Measurements from ENCODE around the gene CNOT6.
A peak's percentile ranks its signal among the peaks of the same experiment; 100 is the strongest.
"Not testable (repeated sequence)": the region's sequence is repeated elsewhere in the genome, so short reads cannot be mapped to it uniquely, and the experiment has no call there.

The CNOT6 gene

GRCh38 chr5:180494060-180494509 lies at the start of gene CNOT6:
Gene CNOT6 (plus strand): TSS chr5:180494379. CDS start chr5:180529277, 34,898 bp downstream.
- TF ChIP-seq CTCF (IDR thresholded peaks at IDR 0.05): peak; percentile 10
- Histone ChIP-seq H3K9me3 (no peaks in the 10 kb centered on the region), H3K36me3 (peaks cover 4% of the 10 kb centered on the region), H3K4me3 (ENCODE audit: low read depth in 1 of 2, low read length in 1 of 2) (peak within 1 kb of the TSS; percentile 85 to 87), H3K27ac (peak within 1 kb of the TSS; percentile 92), H3K27me3 (no peaks in the 10 kb centered on the region), H3K4me1 (ENCODE audit: control insufficient read depth in 1 of 2, insufficient read depth in 1 of 2, low read depth in 1 of 2, low read length in 1 of 2) (peaks cover 20 to 22% of the 10 kb centered on the region in 2 experiments)

- H3K4me3 ChIP-seq (ENCODE audit: low read depth in 1 of 2, low read length in 1 of 2): no peak overlapping the region
- H3K4me1 ChIP-seq (ENCODE audit: control insufficient read depth in 1 of 2, insufficient read depth in 1 of 2, low read depth in 1 of 2, low read length in 1 of 2): no peaks in the 10 kb centered on the region
- H3K9me3 ChIP-seq: no peaks in the 10 kb centered on the region
- peaks cover 38% of the 10 kb centered on the region for H3K27me3 ChIP-seq
- H3K27ac ChIP-seq: no peak overlapping the region
- TF ChIP-seq CTCF (IDR thresholded peaks at IDR 0.05): no peak
- H3K36me3 ChIP-seq: no peaks in the 10 kb centered on the region
These were observed 39.4 kb upstream of the CNOT6 start for GRCh38 chr5:180454752-180455151.

- Histone ChIP-seq H3K36me3 (no peaks in the 10 kb centered on the region), H3K9me3 (no peaks in the 10 kb centered on the region), H3K27ac (no peak overlapping the region), H3K27me3 (peaks cover 30% of the 10 kb centered on the region), H3K4me3 (ENCODE audit: low read depth in 1 of 2, low read length in 1 of 2) (no peak overlapping the region), H3K4me1 (ENCODE audit: control insufficient read depth in 1 of 2, insufficient read depth in 1 of 2, low read depth in 1 of 2, low read length in 1 of 2) (no peaks in the 10 kb centered on the region)
- no peak for TF ChIP-seq CTCF (IDR thresholded peaks at IDR 0.05)
These were observed 38.3 kb upstream of the CNOT6 start for GRCh38 chr5:180455872-180456271.

- no peaks in the 10 kb centered on the region for H3K36me3 ChIP-seq
- peaks cover 22% of the 10 kb centered on the region for H3K27me3 ChIP-seq
- H3K4me1 ChIP-seq (ENCODE audit: control insufficient read depth in 1 of 2, insufficient read depth in 1 of 2, low read depth in 1 of 2, low read length in 1 of 2): no peaks in the 10 kb centered on the region
- H3K9me3 ChIP-seq: no peaks in the 10 kb centered on the region
- TF ChIP-seq CTCF (IDR thresholded peaks at IDR 0.05): no peak
- H3K27ac ChIP-seq: no peak overlapping the region
- H3K4me3 ChIP-seq (ENCODE audit: low read depth in 1 of 2, low read length in 1 of 2): no peak overlapping the region
These were observed 37.4 kb upstream of the CNOT6 start for GRCh38 chr5:180456792-180457191.

GRCh38 chr5:180458852-180459673 lies 35.1 kb upstream of the CNOT6 start:
- not testable (repeated sequence) for H3K36me3 ChIP-seq; H3K4me3 ChIP-seq (ENCODE audit: low read depth in 1 of 2, low read length in 1 of 2)

GRCh38 chr5:180459674-180460142 lies 34.5 kb upstream of the CNOT6 start:
- H3K27me3 ChIP-seq; H3K4me1 ChIP-seq (ENCODE audit: control insufficient read depth in 1 of 2, insufficient read depth in 1 of 2, low read depth in 1 of 2, low read length in 1 of 2); H3K36me3 ChIP-seq; H3K27ac ChIP-seq; H3K4me3 ChIP-seq (ENCODE audit: low read depth in 1 of 2, low read length in 1 of 2); H3K9me3 ChIP-seq: not testable (repeated sequence)

More at GRCh38 chr5:180458852-180459673, 35.1 kb upstream of the CNOT6 start:
- not testable (repeated sequence) for H3K27me3 ChIP-seq; H3K9me3 ChIP-seq; H3K27ac ChIP-seq; H3K4me1 ChIP-seq (ENCODE audit: control insufficient read depth in 1 of 2, insufficient read depth in 1 of 2, low read depth in 1 of 2, low read length in 1 of 2)

Data from neutrophil (primary cell).